IMR-90 (cell line): ENCODE results near the gene G3BP2.

ENCODE experiments used
- BHLHE40 ChIP-seq: fragments of 150-350 bp; IDR thresholded peaks from 2 replicates; pipeline ENCODE4 v1.6.1; 2016; ENCODE audit warnings: mild to moderate bottlenecking, low read depth, low read length
- CHD1 ChIP-seq: IDR thresholded peaks from 2 replicates; pipeline ENCODE4 v1.6.1; 2012; ENCODE audit warnings: low read depth, low read length, improper control_type of control experiment
- FOS ChIP-seq: fragments of 150-350 bp; IDR thresholded peaks from 2 replicates; pipeline ENCODE4 v1.6.1; 2016; ENCODE audit warnings: low read depth, low read length
- MAFK ChIP-seq: IDR thresholded peaks from 2 replicates; pipeline ENCODE4 v1.6.1; 2012; ENCODE audit warnings: low read depth, low read length, improper control_type of control experiment
- MAZ ChIP-seq: IDR thresholded peaks from 2 replicates; pipeline ENCODE4 v1.6.1; 2012; ENCODE audit warnings: low read depth, mild to moderate bottlenecking, low read length, improper control_type of control experiment, moderate library complexity, borderline replicate concordance
- MXI1 ChIP-seq: IDR thresholded peaks from 2 replicates; pipeline ENCODE4 v1.6.1; 2012; ENCODE audit warnings: low read depth, mild to moderate bottlenecking, low read length, moderate library complexity, borderline replicate concordance
- POLR2A ChIP-seq: IDR thresholded peaks from 2 replicates; pipeline ENCODE4 v1.6.1; 2012; ENCODE audit warnings: mild to moderate bottlenecking, low read depth, low read length
- RCOR1 ChIP-seq: IDR thresholded peaks from 2 replicates; pipeline ENCODE4 v1.6.1; 2012; ENCODE audit warnings: mild to moderate bottlenecking, low read length, improper control_type of control experiment; ENCODE audit not compliant: insufficient replicate concordance
- RFX5 ChIP-seq: IDR thresholded peaks from 2 replicates; pipeline ENCODE4 v1.8.0; 2012; ENCODE audit warnings: low read depth, mild to moderate bottlenecking, low read length, moderate library complexity
- SMC3 ChIP-seq: fragments of 150-350 bp; IDR thresholded peaks from 2 replicates; pipeline ENCODE4 v1.6.1; 2016; ENCODE audit warnings: low read depth, mild to moderate bottlenecking, antibody characterized with exemption, low read length, moderate library complexity
- TF ChIP-seq, protein P1 (sequence below): conservative IDR thresholded peaks from 2 replicates; pipeline ENCODE4 v1.5.1; 2012; ENCODE audit warnings: mild to moderate bottlenecking, low read depth, low read length, improper control_type of control experiment

DNA sequence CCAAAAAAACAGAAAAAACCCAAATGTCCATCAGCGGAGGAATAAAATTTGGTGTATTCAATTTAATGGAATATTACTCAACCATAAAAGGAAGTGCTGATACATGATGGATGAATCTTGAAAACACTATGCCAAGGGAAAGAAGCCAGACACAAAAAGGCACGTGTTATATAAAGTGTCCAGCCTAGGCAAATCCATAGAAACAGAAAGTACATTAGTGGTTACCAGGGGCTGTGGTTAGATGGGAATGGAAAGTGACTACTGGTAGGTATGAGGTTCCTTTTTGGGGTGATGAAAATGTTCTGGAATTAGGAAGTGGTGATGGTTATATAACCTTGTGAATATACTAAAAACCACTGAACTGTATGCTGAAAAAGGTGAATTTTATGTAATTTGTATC is 39.4 kb downstream of the G3BP2 start:
- TF ChIP-seq, protein P1, sequence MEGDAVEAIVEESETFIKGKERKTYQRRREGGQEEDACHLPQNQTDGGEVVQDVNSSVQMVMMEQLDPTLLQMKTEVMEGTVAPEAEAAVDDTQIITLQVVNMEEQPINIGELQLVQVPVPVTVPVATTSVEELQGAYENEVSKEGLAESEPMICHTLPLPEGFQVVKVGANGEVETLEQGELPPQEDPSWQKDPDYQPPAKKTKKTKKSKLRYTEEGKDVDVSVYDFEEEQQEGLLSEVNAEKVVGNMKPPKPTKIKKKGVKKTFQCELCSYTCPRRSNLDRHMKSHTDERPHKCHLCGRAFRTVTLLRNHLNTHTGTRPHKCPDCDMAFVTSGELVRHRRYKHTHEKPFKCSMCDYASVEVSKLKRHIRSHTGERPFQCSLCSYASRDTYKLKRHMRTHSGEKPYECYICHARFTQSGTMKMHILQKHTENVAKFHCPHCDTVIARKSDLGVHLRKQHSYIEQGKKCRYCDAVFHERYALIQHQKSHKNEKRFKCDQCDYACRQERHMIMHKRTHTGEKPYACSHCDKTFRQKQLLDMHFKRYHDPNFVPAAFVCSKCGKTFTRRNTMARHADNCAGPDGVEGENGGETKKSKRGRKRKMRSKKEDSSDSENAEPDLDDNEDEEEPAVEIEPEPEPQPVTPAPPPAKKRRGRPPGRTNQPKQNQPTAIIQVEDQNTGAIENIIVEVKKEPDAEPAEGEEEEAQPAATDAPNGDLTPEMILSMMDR = no peak
- TF ChIP-seq POLR2A (no peak), MAZ (no peak), SMC3 (no peak), RCOR1 (no peak), RFX5 (no peak), CHD1 (no peak), FOS (no peak), BHLHE40 (no peak), MAFK (no peak), MXI1 (no peak)
